ENCODE measurements around the gene DNM3. TPM values are rescaled to one million over a fixed set of nuclear protein-coding genes. Genes with fewer than 3 reads are reported as not detected.

DNM3 gene
- total RNA-seq, 1 donor from 2014 or later: 7.7 TPM

DNA sequence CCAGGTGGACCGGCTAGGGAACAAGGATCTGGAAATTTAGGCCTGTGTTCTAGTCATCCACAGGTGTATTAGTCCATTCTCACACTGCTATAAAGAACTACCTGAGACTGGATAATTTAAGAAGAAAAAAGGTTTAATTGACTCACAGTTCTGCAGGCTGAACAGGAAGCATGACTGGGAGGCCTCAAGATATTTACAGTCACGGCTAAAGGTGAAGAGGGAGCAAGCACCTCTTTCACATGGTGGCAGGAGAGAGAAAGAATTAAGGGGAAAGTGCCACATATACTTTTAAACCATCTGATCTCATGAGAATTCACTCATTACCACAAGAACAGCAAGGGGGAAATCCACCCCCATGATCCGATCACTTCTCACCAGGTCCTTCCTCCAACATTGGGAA is 404.5 kb downstream of the DNM3 start:
- H3K27me3 Mint-ChIP-seq (ENCODE audit: unreplicated experiment): no peaks in the 10 kb centered on the region
- TF ChIP-seq, protein P1, sequence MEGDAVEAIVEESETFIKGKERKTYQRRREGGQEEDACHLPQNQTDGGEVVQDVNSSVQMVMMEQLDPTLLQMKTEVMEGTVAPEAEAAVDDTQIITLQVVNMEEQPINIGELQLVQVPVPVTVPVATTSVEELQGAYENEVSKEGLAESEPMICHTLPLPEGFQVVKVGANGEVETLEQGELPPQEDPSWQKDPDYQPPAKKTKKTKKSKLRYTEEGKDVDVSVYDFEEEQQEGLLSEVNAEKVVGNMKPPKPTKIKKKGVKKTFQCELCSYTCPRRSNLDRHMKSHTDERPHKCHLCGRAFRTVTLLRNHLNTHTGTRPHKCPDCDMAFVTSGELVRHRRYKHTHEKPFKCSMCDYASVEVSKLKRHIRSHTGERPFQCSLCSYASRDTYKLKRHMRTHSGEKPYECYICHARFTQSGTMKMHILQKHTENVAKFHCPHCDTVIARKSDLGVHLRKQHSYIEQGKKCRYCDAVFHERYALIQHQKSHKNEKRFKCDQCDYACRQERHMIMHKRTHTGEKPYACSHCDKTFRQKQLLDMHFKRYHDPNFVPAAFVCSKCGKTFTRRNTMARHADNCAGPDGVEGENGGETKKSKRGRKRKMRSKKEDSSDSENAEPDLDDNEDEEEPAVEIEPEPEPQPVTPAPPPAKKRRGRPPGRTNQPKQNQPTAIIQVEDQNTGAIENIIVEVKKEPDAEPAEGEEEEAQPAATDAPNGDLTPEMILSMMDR (IDR thresholded peaks at IDR 0.05; ENCODE audit: unreplicated experiment): no peak
- H3K36me3 Mint-ChIP-seq (ENCODE audit: low read depth, unreplicated experiment): no peaks in the 10 kb centered on the region
- DNase-seq (ENCODE audit: low spot score): no peak
- no peak overlapping the region for H3K4me3 Mint-ChIP-seq (ENCODE audit: unreplicated experiment)
- H3K27ac Mint-ChIP-seq (ENCODE audit: unreplicated experiment): no peak overlapping the region
- H3K9me3 Mint-ChIP-seq (ENCODE audit: unreplicated experiment): no peaks in the 10 kb centered on the region
- no peaks in the 10 kb centered on the region for H3K4me1 Mint-ChIP-seq (ENCODE audit: unreplicated experiment)

GRCh38 chr1:172246521-172247390 is 405.5 kb downstream of the DNM3 start:
- Mint-ChIP-seq H3K27ac (ENCODE audit: unreplicated experiment) (no peak overlapping the region), H3K9me3 (ENCODE audit: unreplicated experiment) (no peaks in the 10 kb centered on the region), H3K4me3 (ENCODE audit: unreplicated experiment) (no peak overlapping the region), H3K36me3 (ENCODE audit: low read depth, unreplicated experiment) (no peaks in the 10 kb centered on the region), H3K27me3 (ENCODE audit: unreplicated experiment) (no peaks in the 10 kb centered on the region), H3K4me1 (ENCODE audit: unreplicated experiment) (no peaks in the 10 kb centered on the region)
- no peak for DNase-seq (ENCODE audit: low spot score)
- TF ChIP-seq, protein P1 (IDR thresholded peaks at IDR 0.05; ENCODE audit: unreplicated experiment): no peak

DNA sequence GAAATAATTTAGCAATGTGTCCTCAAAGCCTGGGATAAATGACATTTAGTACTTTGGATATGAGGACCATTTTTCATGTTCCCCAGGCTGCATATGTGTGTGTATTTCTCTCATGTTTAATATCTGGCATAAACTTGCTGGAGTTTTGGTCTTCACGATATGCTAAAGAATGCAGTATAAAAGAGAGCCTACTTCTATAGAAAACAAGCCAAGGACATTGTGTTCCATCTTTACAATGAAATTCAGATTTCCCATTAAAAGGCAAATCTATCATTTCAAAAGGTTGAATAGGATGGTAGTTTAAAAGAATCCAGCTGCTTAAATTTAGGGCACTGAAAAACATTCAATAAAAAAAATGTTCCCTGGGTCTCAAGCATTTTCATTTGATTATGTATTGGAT is 410.2 kb downstream of the DNM3 start:
- H3K27me3 Mint-ChIP-seq (ENCODE audit: unreplicated experiment): no peaks in the 10 kb centered on the region
- no peaks in the 10 kb centered on the region for H3K4me1 Mint-ChIP-seq (ENCODE audit: unreplicated experiment)
- no peak overlapping the region for H3K27ac Mint-ChIP-seq (ENCODE audit: unreplicated experiment)
- H3K9me3 Mint-ChIP-seq (ENCODE audit: unreplicated experiment): no peaks in the 10 kb centered on the region
- TF ChIP-seq, protein P1 (IDR thresholded peaks at IDR 0.05; ENCODE audit: unreplicated experiment): no peak
- no peaks in the 10 kb centered on the region for H3K36me3 Mint-ChIP-seq (ENCODE audit: low read depth, unreplicated experiment)
- no peak for DNase-seq (ENCODE audit: low spot score)
- no peak overlapping the region for H3K4me3 Mint-ChIP-seq (ENCODE audit: unreplicated experiment)

GRCh38 chr1:172252321-172252720 is 411.0 kb downstream of the DNM3 start:
- Mint-ChIP-seq H3K27ac (ENCODE audit: unreplicated experiment) (no peak overlapping the region), H3K4me3 (ENCODE audit: unreplicated experiment) (no peak overlapping the region)

DNA sequence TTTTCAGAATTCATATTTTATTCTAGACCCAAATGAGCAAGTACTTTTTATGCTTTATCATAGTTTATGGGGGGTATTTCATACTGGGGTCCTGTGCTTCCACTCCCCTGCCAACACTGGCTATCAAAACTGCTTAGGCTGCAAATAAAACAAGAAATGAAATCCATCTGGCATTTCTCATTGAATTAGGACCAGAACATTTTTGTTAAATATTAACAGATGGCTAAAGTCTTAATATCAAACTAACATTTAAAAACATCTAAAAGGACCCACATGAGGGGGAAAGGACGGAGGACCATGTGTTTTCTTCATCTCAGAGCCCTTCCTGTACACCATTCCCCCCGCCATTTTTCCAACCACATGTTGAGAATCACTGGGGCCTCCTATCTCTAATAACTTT is 411.7 kb downstream of the DNM3 start:
- Mint-ChIP-seq H3K36me3 (ENCODE audit: low read depth, unreplicated experiment) (no peaks in the 10 kb centered on the region), H3K27ac (ENCODE audit: unreplicated experiment) (no peak overlapping the region), H3K4me1 (ENCODE audit: unreplicated experiment) (no peaks in the 10 kb centered on the region), H3K4me3 (ENCODE audit: unreplicated experiment) (no peak overlapping the region), H3K27me3 (ENCODE audit: unreplicated experiment) (no peaks in the 10 kb centered on the region), H3K9me3 (ENCODE audit: unreplicated experiment) (no peaks in the 10 kb centered on the region)
- no peak for DNase-seq (ENCODE audit: low spot score)
- TF ChIP-seq, protein P1 (IDR thresholded peaks at IDR 0.05; ENCODE audit: unreplicated experiment): no peak

More at GRCh38 chr1:172252321-172252720, 411.0 kb downstream of the DNM3 start:
- Mint-ChIP-seq H3K36me3 (ENCODE audit: low read depth, unreplicated experiment) (no peaks in the 10 kb centered on the region), H3K27me3 (ENCODE audit: unreplicated experiment) (no peaks in the 10 kb centered on the region), H3K4me1 (ENCODE audit: unreplicated experiment) (no peaks in the 10 kb centered on the region), H3K9me3 (ENCODE audit: unreplicated experiment) (no peaks in the 10 kb centered on the region)
- TF ChIP-seq, protein P1 (IDR thresholded peaks at IDR 0.05; ENCODE audit: unreplicated experiment): no peak
- DNase-seq (ENCODE audit: low spot score): no peak

Data from endothelial cell (in vitro differentiated cells).